Epithelial cell of proximal tubule (primary cell): ENCODE measurements around the gene IGF2R. TPM values are rescaled to one million over a fixed set of nuclear protein-coding genes. Genes with fewer than 3 reads are reported as not detected.
"Not testable (repeated sequence)": the region's sequence is repeated elsewhere in the genome, so short reads cannot be mapped to it uniquely, and the experiment has no call there.

Experiments
- DNase-seq: peaks from one replicate; pipeline ENCODE4 v3.0.0-alpha.2; 2011; ENCODE audit warnings: low read depth
- H3K4me3 ChIP-seq: 2 replicates; pipeline ENCODE4 v1.5.1; 2011; ENCODE audit warnings: low read depth, mild to moderate bottlenecking, low read length
- total RNA-seq: library from RNA; depleted of rRNA; stranded (reverse); fragments of >200 nt; gene quantifications from 2 replicates; pipeline ENCODE4 v1.2.3, GENCODE V29; 2015
- TF ChIP-seq, protein P1 (sequence below): conservative IDR thresholded peaks from 2 replicates; pipeline ENCODE4 v1.5.1; 2012; ENCODE audit warnings: low read depth, mild to moderate bottlenecking, low read length

Gene IGF2R
- total RNA-seq, 1 donor from 2014 or later, result 50.8 TPM

DNA sequence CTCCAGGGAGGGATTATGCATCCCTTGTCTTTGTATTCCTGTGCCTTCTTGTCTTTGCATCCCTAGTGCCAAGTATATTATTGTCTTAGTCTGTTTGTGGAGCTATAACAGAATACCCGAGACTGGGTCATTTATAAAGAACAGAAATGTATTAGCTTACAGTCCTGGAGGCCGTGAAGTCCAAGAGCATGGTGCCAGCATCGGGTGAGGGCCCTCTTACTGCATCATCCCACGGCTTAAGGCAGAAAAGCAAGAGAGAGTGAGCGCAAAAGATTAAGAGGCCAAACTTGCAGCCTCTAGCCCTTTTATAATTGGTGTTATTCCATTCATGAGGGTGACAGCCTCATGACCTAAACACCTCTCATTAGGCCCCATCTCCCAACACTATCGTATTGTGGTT, 8.4 kb upstream of the IGF2R start:
- no peak overlapping the region for H3K4me3 ChIP-seq
- TF ChIP-seq, protein P1, sequence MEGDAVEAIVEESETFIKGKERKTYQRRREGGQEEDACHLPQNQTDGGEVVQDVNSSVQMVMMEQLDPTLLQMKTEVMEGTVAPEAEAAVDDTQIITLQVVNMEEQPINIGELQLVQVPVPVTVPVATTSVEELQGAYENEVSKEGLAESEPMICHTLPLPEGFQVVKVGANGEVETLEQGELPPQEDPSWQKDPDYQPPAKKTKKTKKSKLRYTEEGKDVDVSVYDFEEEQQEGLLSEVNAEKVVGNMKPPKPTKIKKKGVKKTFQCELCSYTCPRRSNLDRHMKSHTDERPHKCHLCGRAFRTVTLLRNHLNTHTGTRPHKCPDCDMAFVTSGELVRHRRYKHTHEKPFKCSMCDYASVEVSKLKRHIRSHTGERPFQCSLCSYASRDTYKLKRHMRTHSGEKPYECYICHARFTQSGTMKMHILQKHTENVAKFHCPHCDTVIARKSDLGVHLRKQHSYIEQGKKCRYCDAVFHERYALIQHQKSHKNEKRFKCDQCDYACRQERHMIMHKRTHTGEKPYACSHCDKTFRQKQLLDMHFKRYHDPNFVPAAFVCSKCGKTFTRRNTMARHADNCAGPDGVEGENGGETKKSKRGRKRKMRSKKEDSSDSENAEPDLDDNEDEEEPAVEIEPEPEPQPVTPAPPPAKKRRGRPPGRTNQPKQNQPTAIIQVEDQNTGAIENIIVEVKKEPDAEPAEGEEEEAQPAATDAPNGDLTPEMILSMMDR, result no peak
- DNase-seq, result no peak

DNA sequence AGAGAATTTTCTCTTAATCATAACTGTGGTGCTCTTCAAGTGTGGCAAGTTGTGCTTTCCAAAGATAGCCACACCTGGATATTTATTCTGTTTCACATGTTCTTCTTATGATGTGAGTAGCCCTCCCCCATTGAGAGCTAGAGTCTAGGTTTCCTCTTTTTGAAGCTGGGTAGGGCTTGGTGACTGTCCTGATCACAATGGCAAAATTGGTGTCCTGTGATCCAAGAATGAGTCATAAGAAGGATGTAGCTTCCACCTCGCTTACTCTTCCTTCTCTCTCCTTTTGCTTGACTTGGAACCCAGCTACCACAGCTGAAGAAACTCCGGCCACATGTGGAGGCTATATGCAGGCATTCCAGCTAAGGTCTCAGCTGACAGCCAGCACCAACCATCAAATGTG, 7.4 kb upstream of the IGF2R start:
- H3K4me3 ChIP-seq, result no peak overlapping the region
- no peak for DNase-seq
- TF ChIP-seq, protein P1, result no peak

DNA sequence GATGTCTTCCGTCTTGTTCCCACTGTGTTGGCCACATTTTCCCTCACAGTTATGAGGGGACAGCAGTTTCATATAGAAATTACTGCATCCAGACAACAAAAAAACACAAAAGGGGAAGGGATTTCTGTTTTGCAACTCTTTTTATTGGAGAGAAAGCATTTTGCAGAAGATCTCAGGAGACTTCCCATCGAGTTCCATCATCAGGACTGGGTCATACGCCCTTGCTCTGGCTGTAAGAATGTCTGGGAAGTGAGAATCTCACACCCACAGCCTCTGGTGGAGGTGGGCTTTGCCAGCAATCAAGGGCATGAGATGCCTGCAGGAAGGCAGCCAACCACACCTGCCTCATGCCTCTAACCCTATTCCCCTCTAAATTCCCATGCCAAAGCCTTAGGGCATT, 5.8 kb upstream of the IGF2R start:
- DNase-seq, result no peak
- no peak overlapping the region for H3K4me3 ChIP-seq
- TF ChIP-seq, protein P1, result no peak

DNA sequence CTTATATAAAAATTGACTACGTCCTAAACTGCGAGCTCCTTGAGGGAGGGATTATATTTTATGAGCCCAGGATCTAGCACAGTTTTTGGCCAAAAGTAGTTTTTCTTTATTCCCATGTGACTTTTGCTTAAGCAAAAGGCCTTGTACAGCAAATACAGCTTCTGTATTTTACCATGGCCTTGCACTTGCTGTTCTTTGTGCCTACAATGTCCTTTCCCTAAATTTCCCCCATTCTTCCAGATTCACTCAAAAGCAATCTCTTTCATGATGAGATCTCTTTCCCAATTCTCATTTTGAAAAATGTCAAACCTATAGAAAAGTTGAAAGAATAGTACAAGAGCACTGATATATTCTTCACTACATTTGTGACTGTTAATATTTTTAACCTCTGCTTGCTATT, 4.8 kb upstream of the IGF2R start:
- no peak overlapping the region for H3K4me3 ChIP-seq
- TF ChIP-seq, protein P1, result no peak
- DNase-seq, result no peak

DNA sequence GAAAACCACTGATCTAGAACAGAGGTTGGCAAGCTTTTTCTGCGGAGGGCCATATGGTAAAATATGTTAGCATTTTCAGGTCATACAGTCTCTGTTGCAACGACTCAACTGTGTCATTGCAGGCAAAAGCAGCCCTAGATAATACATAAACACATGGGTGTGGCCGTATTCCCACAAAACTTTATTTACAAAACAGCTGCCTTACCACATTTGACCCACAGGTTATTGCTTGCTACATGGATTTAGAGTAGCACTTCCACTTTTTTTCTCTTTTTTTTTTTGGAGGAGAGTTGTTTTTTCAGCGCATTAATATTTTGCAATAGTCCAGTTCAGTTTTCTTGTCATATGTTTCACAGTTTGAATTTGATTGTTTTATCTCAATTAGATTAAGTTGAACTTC, 2.5 kb upstream of the IGF2R start:
- no peak overlapping the region for H3K4me3 ChIP-seq
- TF ChIP-seq, protein P1, result no peak
- DNase-seq, result no peak

DNA sequence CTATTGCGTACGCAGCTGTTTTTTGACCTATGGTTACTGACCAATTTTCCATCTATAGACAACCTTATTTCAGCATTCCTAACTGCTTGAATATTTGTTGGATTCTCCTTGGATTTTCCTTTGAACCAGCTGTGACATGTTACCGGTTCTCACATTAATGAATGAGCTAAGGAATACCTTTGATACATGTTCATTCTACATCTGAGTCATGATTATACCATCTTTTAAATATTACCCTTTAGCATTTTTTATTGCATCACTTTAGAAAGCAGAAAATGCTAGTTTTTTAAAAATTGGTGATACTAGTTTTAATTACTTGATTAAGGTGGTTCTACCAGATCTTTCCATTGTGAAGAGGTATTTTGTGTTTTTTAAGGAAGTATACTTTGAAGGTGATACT, 1.9 kb upstream of the IGF2R start:
- TF ChIP-seq, protein P1, result no peak
- H3K4me3 ChIP-seq, result no peak overlapping the region
- no peak for DNase-seq

DNA sequence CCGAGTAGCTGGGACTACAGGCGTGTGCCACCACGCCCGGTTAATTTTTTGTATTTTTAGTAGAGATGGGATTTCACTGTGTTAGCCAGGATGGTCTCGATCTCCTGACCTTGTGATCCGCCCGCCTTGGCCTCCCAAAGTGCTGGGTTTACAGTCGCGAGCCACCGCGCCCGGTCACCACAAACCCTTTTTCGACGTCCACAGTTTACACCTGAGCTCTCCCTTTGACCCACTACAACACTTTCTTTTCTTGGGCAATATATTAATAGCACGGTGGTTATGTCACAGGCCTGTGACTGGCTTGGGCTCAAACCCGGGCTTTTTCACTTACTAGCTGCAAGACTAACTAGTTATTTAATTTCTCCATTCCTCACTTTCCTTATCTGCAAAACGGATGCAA, 1.3 kb upstream of the IGF2R start:
- H3K4me3 ChIP-seq, DNase-seq: not testable (repeated sequence)
